Thoracic aorta (tissue), 2 donors: ENCODE data around the gene TIAM2. TPM values are rescaled to one million over a fixed set of nuclear protein-coding genes. Genes with fewer than 3 reads are reported as not detected.

Experiments
- ATAC-seq: fragments of 150-250 bp; one replicate; pipeline ENCODE4 v1.8.0; 2017; ENCODE audit warnings: low read depth; ENCODE audit not compliant: insufficient number of reproducible peaks, low FRiP score
- DNase-seq: peaks from one replicate; pipeline ENCODE4 v3.0.0-alpha.2; 2020; ENCODE audit warnings: low spot score
- H3K27ac ChIP-seq, 2 donors: fragments of 200-600 bp; sonication (generic); 1 replicate in 1 of 2; 2 replicates in 1 of 2; pipeline ENCODE4 v1.5.1; 2016; ENCODE audit warnings: mild to moderate bottlenecking in 2 of 2, moderate library complexity in 2 of 2
- H3K27me3 ChIP-seq: fragments of 200-600 bp; sonication (generic); replicated peaks from 2 replicates; pipeline ENCODE4 v1.6.0; 2016; ENCODE audit warnings: mild to moderate bottlenecking; ENCODE audit not compliant: insufficient read depth
- H3K36me3 ChIP-seq: fragments of 200-600 bp; sonication (generic); one replicate; pipeline ENCODE4 v1.5.1; 2016
- H3K4me1 ChIP-seq, 2 donors: fragments of 200-600 bp; sonication (generic); 1 replicate in 1 of 2; 2 replicates in 1 of 2; pipeline versions ENCODE4 v1.5.1 to v1.6.0; 2016; ENCODE audit warnings: low read depth in 2 of 2, mild to moderate bottlenecking in 1 of 2; ENCODE audit not compliant: control insufficient read depth in 1 of 2
- H3K4me3 ChIP-seq: fragments of 200-600 bp; sonication (generic); 2 replicates; pipeline ENCODE4 v1.5.1; 2016; ENCODE audit warnings: mild to moderate bottlenecking
- H3K9me3 ChIP-seq: fragments of 200-600 bp; sonication (generic); 2 replicates; pipeline ENCODE4 v1.5.1; 2016
- CTCF ChIP-seq: fragments of 200-600 bp; sonication (generic); IDR thresholded peaks from one replicate; pipeline ENCODE4 v1.5.1; 2019; ENCODE audit warnings: antibody characterized with exemption
- total RNA-seq, 2 donors: library from RNA; depleted of rRNA; stranded (reverse); fragments of >200 nt; gene quantifications; one replicate each; pipeline versions ENCODE4 v1.1.0 to v1.2.3, GENCODE V29; 2016

Gene TIAM2
- total RNA-seq, 2 donors from 2014 or later = 17.8 to 22.1 TPM

- Histone ChIP-seq H3K27ac (no peak overlapping the region), H3K27me3 (no peaks in the 10 kb centered on the region), H3K9me3 (no peaks in the 10 kb centered on the region), H3K4me1 (peaks cover 11 to 18% of the 10 kb centered on the region in 2 donors), H3K4me3 (no peak overlapping the region), H3K36me3 (no peaks in the 10 kb centered on the region)
- DNase-seq = no peak
- ATAC-seq = no peak
- TF ChIP-seq CTCF = no peak
These were observed 45.0 kb downstream of the TIAM2 start for GRCh38 chr6:155040154-155040553.

GRCh38 chr6:155040901-155041650, 46.0 kb downstream of the TIAM2 start:
- Histone ChIP-seq H3K27me3 (no peaks in the 10 kb centered on the region), H3K4me3 (peak overlapping the region; percentile 45), H3K4me1 (peaks cover 11 to 18% of the 10 kb centered on the region in 2 donors), H3K36me3 (no peaks in the 10 kb centered on the region), H3K9me3 (no peaks in the 10 kb centered on the region), H3K27ac (peak overlapping the region in 1 of 2 donors; percentile 30)
- TF ChIP-seq CTCF = no peak
- DNase-seq (no peak), ATAC-seq (no peak)

- Histone ChIP-seq H3K27me3 (no peaks in the 10 kb centered on the region), H3K9me3 (no peaks in the 10 kb centered on the region), H3K4me3 (peak overlapping the region; percentile 45), H3K36me3 (no peaks in the 10 kb centered on the region), H3K27ac (peak overlapping the region in 1 of 2 donors; percentile 30), H3K4me1 (peaks cover 11 to 18% of the 10 kb centered on the region in 2 donors)
- no peak for TF ChIP-seq CTCF
- ATAC-seq (no peak), DNase-seq (no peak)
These were observed 46.7 kb downstream of the TIAM2 start for GRCh38 chr6:155041741-155042279.

- no peaks in the 10 kb centered on the region for H3K36me3 ChIP-seq
- peaks cover 11 to 18% of the 10 kb centered on the region in 2 donors for H3K4me1 ChIP-seq
- H3K4me3 ChIP-seq = no peak overlapping the region
- no peaks in the 10 kb centered on the region for H3K9me3 ChIP-seq
- TF ChIP-seq CTCF = no peak
- DNase-seq (no peak), ATAC-seq (no peak)
- no peak overlapping the region for H3K27ac ChIP-seq
- no peaks in the 10 kb centered on the region for H3K27me3 ChIP-seq
These were observed 47.9 kb downstream of the TIAM2 start for GRCh38 chr6:155042983-155043382.

GRCh38 chr6:155045561-155046404, 50.7 kb downstream of the TIAM2 start:
- H3K9me3 ChIP-seq = no peaks in the 10 kb centered on the region
- H3K27me3 ChIP-seq = no peaks in the 10 kb centered on the region
- H3K4me1 ChIP-seq = peaks cover 11 to 17% of the 10 kb centered on the region in 2 donors
- ATAC-seq = no peak
- H3K36me3 ChIP-seq = no peaks in the 10 kb centered on the region
- H3K4me3 ChIP-seq = no peak overlapping the region
- no peak for TF ChIP-seq CTCF
- no peak overlapping the region for H3K27ac ChIP-seq
- DNase-seq = no peak
